Stimulated activated CD8-positive, alpha-beta memory T cell treated with anti-CD3 and anti-CD28 coated beads, Interleukin-15, amount 100 ng/mL, for 24 hours (primary cell): ENCODE results near the gene TEX261.

Experiments used
- DNase-seq: peaks from one replicate; pipeline ENCODE4 v3.0.0-alpha.2; 2020; ENCODE audit warnings: low read depth

Gene TEX261

GRCh38 chr2:70981421-70981820 lies 13.3 kb downstream of the TEX261 start:
- DNase-seq = no peak

GRCh38 chr2:70979626-70980025 lies 15.0 kb downstream of the TEX261 start:
- no peak for DNase-seq

GRCh38 chr2:70979180-70979488 lies 15.5 kb downstream of the TEX261 start:
- no peak for DNase-seq

- DNase-seq = no peak
Measured at GRCh38 chr2:70978341-70979179, 16.1 kb downstream of the TEX261 start, which contains the start of gene ANKRD53. TSS of gene ANKRD53 (plus strand) at chr2:70978630. CDS start at chr2:70978646, 16 bp downstream.

- DNase-seq = no peak
Measured at GRCh38 chr2:70977605-70978205, 17.0 kb downstream of the TEX261 start.

- no peak for DNase-seq
Measured at GRCh38 chr2:70975237-70975636, 19.4 kb downstream of the TEX261 start.

- no peak for DNase-seq
Measured at GRCh38 chr2:70974592-70974991, 20.1 kb downstream of the TEX261 start.

GRCh38 chr2:70967189-70967588 lies 27.5 kb downstream of the TEX261 start:
- DNase-seq = no peak

- DNase-seq = no peak
Measured at GRCh38 chr2:70966681-70967080, 28.0 kb downstream of the TEX261 start.

GRCh38 chr2:70965506-70965905 lies 29.2 kb downstream of the TEX261 start:
- DNase-seq = no peak

GRCh38 chr2:70964596-70965386 lies 29.9 kb downstream of the TEX261 start:
- DNase-seq = peak; percentile 77

GRCh38 chr2:70964133-70964532 lies 30.5 kb downstream of the TEX261 start:
- DNase-seq = no peak

GRCh38 chr2:70962885-70963878 lies 31.5 kb downstream of the TEX261 start:
- no peak for DNase-seq

- DNase-seq = no peak
Measured at GRCh38 chr2:70962211-70962884, 32.3 kb downstream of the TEX261 start.

GRCh38 chr2:70961648-70961994 lies 33.1 kb downstream of the TEX261 start:
- no peak for DNase-seq

- no peak for DNase-seq
Measured at GRCh38 chr2:70960833-70961647, 33.6 kb downstream of the TEX261 start.

- no peak for DNase-seq
Measured at GRCh38 chr2:70959851-70960832, 34.5 kb downstream of the TEX261 start.

- no peak for DNase-seq
Measured at GRCh38 chr2:70959271-70959761, 35.4 kb downstream of the TEX261 start.

- DNase-seq = no peak
Measured at GRCh38 chr2:70958759-70959158, 35.9 kb downstream of the TEX261 start.
